Non-pigmented ciliary epithelial cell (primary cell): ENCODE data around the gene ATP13A2.

Experiments used
- DNase-seq: peaks from one replicate; pipeline ENCODE4 v3.0.0-alpha.2; 2010; ENCODE audit warnings: low read depth

The ATP13A2 gene

DNA sequence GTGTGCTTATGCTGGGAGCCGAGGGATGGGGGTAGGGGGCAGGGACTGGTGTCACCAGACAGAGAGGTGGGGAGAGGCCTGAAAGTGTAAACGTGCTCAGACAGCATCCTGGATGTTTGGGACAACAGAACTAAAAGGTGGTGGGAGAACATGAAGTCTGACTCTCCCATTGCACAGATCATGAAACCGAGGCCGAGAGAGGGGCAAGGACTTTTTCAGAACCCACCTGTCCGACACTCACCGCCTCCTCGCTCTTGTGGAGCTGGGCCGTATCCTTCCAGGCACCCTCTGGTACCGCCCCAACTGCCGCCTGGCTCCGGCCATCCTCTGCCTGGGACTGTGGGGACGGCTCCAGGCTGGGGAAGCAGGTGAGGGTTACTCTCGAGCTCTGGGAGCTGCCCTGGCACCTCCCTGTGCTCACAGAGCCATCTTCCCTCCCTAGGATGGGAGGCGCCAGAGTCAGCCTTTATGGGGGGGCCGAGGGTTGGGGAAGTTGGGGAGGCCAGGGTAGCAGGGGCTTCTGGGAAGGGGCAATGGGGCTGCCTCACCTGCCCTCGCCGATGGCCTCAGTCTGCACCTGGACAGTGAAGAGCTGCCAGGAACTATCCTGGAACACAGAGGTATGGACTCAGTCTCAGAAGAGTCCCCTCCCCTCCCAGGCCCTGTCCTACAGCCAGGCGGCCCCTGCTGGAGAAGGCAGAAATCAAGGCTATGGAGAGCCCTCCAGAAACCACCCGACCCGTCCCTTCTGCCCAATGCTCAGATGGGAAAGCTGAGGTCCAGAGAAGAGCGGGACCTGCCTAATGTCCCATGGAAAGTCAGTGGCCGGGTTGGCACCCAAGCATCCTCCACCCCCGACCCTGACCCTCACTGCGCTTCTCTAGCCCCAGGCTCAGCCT, 7.0 kb downstream of the ATP13A2 start:
- no peak for DNase-seq

DNA sequence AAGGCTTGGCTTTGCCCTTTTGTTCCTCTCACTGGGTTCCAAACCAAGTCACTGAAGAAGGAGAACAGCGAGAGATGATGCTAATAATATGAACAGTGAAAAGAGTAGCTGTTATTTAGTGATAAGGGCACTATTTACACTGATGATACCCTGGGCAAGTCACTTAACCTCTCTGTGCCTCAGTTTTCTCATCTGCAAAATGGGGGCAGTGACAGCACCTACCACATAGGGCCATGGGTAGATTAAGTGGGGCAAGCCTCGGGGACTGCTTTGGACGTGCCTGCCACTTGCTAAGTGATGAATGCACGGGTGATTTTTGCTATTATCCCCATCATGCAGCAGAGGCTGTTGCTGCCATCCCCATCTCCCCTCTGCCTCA, 9.2 kb downstream of the ATP13A2 start:
- no peak for DNase-seq

DNA sequence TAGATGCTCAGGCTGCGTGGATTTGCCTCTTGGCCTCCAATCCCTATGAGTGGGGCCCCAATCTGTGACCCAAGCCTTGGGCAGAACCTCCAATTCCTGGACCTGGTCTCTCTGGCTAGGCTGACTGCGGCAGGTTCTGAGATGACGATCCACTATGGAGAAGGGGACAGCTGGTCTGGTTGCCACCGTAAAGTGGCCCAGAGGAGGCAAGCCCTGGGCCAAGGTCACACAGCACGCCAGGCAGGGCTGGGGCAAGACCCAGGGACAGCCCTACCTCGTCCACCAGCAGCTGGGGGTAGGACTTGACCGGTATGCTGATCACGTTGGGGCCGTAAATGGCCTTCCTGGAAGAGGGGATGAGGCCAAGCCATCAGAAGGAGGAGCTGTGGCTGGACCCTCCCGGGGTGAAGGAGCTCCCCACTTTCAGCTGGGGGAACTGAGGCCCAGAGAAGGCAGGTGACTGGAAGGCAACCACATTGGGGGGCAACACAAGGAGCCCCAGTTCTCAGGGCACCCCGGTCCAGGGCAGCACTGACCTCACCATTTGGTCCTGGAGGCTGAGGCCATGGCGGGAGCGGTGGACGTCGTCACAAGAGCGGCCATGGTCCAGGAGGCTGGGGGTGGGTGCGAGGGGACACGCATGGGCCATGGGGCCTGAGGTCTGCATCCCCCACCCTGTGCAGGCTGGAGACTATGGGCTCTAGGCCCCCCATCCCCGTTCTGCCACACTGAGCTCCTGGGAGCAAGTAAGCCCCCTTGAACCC, 9.8 kb downstream of the ATP13A2 start:
- no peak for DNase-seq

DNA sequence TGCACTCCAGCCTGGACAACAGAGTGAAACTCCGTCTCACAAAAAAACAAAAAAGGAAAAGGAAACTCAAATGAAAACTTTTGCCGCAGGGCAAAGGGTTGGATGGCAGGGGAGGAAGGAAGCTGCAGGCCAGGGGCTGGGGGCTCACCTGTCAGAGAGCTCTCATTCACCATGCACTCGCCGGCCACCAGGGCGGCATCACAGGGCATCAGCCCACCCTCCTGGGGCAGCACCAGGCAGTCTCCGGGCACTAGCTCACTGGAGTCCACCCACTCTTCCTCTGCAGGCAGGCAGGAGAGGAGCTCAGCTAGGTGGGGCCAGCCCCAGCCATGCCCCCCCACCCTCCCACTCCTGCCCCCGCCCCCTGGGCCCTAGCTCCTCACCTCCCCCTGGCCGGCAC, 11.9 kb downstream of the ATP13A2 start:
- DNase-seq: no peak

DNA sequence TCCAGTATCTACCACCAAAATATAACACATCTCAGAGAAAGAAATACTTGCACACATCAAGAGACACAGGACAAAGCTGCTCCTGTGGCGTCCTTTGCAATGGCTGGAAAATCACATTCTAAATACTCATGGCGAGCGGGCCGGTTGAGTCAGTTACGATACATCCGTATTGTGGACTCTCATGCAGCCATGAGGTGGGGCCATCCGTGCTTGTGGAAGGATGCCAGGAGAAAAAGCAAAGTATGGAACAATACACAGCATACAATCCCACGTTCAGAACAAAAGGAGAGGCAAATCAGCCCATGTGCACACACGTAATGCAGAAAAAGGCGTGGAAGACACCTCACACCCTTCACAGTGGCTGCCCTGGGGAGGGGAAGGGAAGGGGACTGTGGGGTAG, 13.1 kb downstream of the ATP13A2 start:
- DNase-seq: no peak

DNA sequence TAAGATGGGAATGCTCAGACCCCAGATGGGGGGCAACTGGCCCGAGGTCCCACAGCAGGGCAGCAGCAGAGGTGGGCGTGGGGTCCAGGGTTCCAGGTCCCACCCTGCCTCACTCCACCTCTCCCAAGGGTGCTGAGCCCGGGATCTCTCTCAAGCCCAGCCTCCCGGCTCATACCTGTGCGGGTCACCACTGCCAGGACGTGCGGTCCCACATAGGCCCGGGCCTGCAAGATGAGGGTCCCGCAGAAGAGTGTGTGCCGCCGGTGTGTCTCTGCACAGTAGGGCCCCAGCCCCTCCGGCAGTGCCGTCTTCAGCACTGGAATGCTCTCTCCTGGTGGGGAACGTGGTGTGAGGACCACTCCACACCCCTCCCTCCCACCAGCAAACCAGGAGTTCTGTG, 14.9 kb downstream of the ATP13A2 start:
- no peak for DNase-seq

DNA sequence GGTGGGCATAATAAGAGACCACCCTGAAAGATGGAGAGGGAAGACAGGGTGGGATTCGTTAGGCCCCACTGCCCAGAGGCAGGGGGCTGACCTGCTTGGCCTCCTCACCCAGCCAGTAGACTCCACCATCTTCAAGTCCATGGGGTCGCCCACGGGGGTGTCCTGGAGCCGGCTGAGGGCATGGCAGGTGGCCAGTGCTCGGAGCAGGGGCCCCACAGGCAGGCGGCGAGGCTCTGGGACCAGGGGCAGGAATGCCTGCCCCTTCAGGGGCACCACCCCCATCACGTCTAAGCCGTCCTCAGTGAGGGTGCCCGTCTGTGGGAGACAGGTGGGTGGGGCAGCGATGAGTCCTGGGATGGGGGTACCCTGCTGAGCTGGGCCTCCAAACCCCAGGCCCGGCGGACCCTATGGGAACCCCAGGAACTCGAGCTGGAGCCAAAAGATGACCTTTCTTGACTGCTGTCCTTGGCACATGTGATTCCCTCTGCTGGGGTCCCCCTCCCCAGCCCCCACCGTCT, 18.1 kb downstream of the ATP13A2 start:
- DNase-seq: no peak

DNA sequence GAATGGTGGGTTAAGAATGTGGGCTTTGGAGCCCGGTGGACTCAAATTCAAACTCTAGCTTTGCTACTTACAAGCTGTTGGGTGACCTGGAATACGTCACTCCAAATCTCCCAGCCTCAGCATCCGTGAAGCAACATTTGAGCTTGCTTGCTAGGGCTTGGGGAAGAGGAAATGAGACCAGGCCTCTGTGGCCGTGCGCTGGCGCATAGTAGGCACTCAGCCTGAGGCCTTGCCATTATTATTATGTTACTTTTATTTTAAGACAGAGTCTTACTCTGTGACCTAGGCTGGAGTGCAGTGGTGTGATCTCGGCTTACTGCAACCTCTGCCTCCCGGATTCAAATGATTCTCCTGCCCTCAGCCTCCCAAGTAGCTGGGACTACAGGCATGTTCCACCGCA, 19.1 kb downstream of the ATP13A2 start:
- no peak for DNase-seq

DNA sequence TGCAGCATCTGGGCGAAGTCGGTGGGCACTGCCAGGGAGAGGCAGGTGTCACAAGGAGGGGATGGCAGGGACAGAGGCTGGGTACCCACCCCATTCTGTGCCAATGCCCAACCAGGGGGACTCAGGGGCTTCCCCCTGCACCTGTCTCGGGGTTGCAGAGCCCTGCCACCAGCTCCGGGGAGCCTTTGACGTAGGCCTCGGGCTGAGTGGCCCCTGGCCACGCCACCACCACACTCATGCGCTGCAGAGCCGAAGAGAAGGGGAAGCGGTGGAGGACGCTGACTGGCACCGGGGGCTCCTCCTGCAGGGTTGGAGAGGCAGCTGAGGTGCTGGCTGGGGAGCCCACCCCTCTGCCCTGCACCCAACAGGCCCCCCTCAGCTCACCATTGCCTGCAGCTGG, 19.6 kb downstream of the ATP13A2 start:
- DNase-seq: no peak

DNA sequence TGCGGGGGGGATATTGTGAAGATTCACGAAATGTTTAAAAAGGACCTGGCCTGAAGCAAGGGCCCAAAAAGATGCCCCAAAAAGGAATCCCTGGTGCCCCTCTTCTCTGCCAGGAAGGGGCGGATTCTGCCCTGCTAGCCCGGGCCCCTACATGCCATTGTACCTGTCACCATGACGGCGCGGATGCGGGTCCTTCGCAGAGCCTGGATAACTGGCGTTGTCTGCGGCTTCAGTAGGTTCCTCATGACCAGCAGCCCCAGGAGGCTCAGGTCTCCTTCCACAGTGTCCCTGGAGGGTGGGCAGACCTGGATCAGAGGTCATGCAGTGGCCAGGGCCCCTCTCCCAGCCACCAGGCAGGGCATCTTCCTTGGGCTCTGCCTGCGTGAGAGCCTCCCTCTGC, 20.2 kb downstream of the ATP13A2 start:
- DNase-seq: no peak

DNA sequence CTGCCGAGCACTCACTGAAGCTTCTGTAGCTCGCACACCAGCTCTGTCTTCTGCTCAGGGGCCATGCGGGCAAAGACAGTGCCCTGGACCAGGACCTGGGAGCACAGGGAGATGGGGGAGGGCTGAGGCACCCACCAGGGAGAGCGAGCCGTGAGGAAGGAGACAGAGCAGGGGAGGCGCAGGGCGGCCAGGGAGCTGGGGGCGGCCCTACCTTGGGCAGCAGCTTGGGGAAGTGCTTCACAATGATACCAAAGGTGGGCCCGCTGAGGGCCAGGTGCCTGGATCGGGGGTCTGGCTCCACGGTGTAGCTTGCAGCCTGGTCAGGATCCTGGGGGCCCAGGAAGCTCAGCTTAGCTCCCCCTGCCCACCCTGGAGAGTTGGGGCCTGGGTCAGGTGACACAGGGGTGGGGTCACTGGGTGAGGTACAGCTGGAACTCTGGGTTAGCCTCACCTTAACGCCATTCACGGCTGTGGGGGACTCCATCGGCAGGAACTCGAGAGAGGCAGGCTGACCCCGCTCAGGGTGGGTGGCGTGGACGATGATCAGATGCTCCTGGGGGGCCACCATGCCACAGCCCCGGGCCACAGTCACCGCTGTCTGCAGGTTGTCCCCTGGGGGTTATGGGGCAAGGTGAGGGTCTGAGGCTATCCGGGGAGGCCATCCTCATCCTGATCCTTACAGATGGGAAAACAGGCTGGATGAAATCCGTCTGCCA, 21.9 kb downstream of the ATP13A2 start:
- DNase-seq: no peak

DNA sequence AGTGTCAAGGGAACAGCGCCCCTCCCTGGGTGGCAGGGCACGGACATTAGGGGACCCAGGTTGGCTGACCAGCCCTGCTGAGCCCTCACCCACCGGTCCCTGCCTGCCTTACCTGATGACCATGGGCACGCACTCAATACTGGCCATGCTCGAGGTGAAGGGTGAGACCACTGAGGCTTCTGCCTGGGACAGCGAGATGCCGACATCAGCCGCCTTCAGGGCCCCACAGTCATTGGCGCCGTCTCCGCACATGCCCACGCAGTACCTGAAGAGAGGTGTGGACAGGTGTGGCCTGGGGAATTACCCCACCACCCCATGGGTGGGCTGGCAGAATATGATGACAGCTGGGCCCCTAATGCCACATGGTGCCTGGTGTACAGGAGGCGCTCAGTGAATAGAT, 23.5 kb downstream of the ATP13A2 start:
- DNase-seq: no peak

DNA sequence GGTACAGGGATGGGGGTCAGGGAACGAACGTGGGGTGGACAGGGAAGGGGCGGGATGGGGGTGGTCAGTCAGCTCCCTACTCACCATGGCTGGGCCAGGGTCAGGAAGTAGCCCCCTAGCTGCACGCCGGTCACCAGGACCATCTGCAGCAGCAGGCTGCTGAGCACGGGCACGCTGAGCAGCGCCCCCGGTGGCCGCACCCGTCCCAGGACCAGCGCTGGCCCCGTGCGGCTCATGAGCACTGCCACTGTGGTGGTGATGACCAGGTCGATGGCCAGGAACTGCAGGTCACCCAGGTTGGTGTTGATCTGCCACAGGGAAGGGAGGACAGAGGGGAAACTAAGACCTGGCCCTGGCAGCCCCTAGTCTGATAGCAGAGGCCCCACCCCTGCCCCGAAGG, 24.8 kb downstream of the ATP13A2 start:
- no peak for DNase-seq

DNA sequence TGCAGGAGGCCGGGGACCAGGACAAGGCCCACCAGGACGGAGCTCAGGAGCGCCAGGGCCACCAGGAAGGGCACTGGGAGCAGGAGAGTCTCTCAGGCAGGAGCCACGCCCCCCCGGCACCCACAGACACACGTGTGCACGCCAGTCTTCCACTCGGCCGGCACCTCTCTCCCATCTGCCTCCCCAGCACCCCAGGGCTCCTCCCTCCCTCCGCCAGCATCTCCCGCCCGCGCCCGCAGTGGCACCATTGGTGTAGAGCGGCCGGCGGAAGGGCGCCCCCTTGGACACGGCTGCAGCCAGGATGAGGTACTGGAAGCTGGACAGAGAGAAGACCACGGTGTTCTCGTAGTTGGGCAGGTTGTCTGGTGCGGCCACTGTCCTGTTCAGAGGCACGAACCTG, 25.2 kb downstream of the ATP13A2 start:
- no peak for DNase-seq

DNA sequence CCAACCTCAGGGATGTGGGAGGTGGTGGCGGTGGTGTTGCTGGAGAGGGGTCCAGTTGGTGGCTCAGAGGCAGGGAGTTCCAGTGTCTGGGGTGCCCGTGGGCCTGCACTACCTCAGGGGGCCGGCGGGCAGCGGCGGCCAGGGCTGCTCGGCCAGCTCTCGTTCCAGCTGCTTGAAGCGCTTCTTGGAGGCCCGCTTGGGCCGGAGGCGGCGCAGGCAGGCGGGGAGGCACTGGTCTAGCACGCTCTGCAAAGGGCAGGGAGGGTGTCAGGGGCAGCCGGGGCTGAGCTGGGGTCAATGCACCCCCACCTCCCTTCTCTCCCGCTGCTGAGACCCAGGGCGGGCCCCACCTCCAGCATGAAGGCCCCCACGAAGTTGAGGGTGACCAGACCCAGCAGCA, 25.6 kb downstream of the ATP13A2 start:
- no peak for DNase-seq

DNA sequence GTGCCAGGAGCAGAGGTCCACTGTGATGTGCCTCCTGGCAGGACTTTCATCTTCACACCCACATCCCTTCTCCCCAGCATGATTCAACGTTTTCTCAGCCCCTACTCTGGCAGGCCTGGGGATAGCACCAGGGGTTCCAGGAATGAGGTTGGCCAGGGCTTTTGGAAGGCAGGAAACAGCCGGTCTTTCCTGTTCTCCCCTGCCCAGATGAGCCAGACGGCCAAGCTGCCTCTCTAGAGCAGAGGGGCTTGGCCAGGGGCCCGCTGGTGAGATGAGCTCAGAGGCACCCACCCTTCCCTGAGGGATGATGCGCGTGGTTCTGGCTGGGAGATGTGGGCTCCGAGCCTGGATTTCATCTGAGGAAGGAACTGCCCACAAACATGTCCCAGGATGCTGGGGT, 27.0 kb downstream of the ATP13A2 start:
- DNase-seq: peak; percentile 35

DNA sequence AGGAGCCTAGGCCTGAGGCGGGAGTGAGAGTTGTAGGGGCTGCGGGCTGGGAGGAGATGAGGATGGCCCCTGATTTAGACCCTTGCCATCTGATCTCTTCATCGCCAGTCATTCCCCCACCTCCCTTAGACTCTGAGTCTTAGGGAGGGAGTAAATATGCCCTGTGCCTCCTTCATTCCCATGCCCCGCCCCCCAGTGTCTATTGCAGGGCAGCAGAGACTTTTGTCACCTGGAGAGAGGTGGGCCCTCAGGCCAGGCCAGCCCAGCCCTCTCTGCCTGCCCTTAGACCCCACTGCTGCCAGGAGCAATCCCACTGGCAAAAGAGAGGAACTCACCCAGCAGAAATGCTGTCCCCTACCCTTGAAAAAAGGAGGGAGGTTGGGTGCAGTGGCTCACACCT, 28.1 kb downstream of the ATP13A2 start:
- no peak for DNase-seq

DNA sequence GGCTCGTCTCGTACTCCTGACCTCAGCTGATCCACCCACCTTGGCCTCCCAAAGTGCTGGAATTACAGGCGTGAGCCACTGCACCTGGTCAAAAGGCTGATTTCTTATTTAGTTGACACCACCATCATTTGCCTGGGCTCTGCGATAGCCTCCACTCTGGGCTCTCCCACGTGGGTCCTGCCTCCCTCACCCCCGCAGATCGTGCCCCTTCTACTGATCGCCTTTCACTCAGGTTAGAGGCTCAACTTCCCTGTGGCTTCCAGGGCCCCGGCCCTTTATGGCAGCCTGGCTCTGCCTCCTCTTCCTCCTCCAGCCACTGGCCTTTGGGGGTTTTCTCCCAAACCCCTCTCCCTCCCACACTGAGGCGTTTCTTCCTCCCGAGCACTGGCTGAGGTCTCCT, 28.8 kb downstream of the ATP13A2 start:
- no peak for DNase-seq

DNA sequence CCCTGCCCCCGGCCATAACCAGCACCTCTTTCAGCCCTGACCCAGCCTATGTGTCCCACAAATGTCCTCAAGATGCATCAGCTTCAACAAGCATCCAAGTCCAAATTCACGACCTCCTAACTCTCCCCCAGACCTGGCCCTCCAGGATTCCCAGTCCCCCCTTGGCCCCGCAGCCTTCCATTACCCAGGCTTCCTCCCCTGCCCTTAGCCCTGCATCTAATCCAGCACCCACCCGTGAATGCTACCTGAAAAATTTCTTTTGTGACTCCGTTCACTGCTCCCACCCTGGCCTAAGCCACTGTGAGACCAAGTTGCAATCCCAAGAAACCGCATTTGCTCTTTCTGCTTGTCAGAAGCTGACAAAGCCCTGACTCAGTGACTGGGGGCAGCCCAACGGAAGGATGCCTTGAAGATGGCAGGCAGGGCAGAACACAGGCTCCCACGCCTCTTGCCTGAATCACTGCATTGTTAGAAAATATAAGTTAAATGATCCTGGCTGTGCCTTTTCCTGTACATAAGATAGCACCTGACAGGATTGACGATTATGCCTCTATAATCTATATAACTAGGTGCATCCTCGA, 30.4 kb downstream of the ATP13A2 start:
- DNase-seq: peak; percentile 76

DNA sequence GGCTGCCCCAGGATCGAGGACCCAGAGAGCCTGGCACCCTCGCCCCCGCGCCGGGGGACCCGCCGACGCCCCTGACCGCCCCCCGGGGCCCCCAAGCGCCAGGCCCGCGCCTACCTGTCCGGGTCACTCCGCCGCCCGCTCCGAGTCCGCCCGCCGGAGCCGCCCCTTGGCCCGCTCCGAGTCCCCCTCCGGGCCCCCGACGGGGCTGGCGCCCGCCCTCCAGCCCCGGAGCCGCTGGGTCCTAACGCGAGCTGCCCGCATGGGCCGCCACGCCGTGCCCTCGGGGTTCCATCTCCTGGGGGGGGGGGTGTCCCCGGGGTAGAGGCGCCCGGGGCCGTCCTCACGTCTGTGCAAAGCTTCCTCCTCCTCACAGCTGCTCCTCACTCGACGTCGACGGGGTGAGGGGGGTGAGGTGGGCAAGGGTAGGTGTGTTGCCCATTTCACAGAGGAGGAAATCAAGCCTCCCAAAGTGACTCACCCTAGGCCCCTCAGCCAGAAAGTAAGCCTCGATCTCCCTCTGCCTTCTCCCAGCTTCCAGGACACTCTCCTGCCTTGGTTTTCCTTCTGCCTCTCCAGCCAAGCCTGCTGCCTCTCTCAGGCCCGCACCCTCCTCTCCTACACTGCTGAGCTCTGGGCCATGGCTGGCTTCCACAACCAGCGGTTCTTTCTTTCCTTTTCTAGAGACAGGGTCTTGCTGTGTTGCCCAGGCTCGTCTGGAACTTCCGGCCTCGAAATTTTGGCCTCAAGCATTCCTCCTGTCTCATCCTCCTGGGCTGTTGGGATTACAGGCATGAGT, 31.1 kb downstream of the ATP13A2 start, which contains the start of gene MFAP2:
Gene MFAP2, minus strand, starts transcription at position 148 of the 796 bp plus-strand sequence. CDS start 2,347 bp downstream, outside the sequence.
- no peak for DNase-seq
